Sigmoid colon (tissue), 4 donors: Measurements from ENCODE around the gene ROM1.

ENCODE experiments used
- POLR2A ChIP-seq, 2 donors: fragments of 450-650 bp; IDR thresholded peaks; one replicate each; pipeline ENCODE4 v1.6.1; 2016; ENCODE audit warnings: antibody characterized with exemption in 2 of 2, mild to moderate bottlenecking in 2 of 2, moderate library complexity in 2 of 2
- POLR2AphosphoS5 ChIP-seq, 4 donors: sonication (generic); formaldehyde crosslinking; IDR thresholded peaks; one replicate each; pipeline ENCODE4 v1.6.1; 2017; ENCODE audit warnings: antibody characterized with exemption in 4 of 4
- TF ChIP-seq, protein P1 (sequence below), 4 experiments: fragments of 450-650 bp in 3 of 4; fragments of 200-600 bp in 1 of 4; IDR thresholded peaks; one replicate each; pipeline ENCODE4 v1.5.1; 2016 to 2019; ENCODE audit warnings: antibody characterized with exemption in 4 of 4, mild to moderate bottlenecking in 3 of 4, moderate library complexity in 2 of 4

DNA sequence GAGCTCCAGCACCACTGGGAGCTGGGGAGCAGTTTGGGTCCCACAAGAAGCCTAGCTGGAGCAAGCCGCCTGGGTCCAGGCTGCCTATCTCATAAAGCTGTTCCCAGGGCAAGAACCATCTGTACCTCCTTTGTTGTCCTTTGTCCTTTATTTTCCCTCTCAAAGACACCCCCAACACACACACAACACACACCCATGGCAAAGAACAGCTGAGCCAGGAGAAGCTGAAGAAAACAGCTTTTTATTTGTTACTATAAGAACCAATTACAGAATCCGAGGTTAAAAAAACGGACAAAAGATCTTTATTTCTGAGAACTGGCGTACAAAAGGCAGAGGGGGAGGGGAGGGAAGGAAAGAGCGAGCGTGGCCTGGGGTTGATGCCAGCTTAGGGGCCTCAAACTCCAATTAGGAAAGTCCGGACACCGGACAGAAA is 20.1 kb upstream of the ROM1 start:
- TF ChIP-seq, protein P1, sequence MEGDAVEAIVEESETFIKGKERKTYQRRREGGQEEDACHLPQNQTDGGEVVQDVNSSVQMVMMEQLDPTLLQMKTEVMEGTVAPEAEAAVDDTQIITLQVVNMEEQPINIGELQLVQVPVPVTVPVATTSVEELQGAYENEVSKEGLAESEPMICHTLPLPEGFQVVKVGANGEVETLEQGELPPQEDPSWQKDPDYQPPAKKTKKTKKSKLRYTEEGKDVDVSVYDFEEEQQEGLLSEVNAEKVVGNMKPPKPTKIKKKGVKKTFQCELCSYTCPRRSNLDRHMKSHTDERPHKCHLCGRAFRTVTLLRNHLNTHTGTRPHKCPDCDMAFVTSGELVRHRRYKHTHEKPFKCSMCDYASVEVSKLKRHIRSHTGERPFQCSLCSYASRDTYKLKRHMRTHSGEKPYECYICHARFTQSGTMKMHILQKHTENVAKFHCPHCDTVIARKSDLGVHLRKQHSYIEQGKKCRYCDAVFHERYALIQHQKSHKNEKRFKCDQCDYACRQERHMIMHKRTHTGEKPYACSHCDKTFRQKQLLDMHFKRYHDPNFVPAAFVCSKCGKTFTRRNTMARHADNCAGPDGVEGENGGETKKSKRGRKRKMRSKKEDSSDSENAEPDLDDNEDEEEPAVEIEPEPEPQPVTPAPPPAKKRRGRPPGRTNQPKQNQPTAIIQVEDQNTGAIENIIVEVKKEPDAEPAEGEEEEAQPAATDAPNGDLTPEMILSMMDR (IDR thresholded peaks at IDR 0.05): no peak
- no peak for TF ChIP-seq POLR2AphosphoS5 (IDR thresholded peaks at IDR 0.05)
- TF ChIP-seq POLR2A (IDR thresholded peaks at IDR 0.05): no peak
